Large intestine (tissue), 3 donors: Measurements from ENCODE around the gene KDM2B. TPM values are rescaled to one million over a fixed set of nuclear protein-coding genes. Genes with fewer than 3 reads are reported as not detected.

Experiments used
- DNase-seq, 2 donors: peaks; one replicate each; pipeline versions ENCODE4 v3.0.0 to v3.0.0-alpha.2; 2013
- H3K27ac ChIP-seq: one replicate; pipeline ENCODE4 v1.5.1; 2013; ENCODE audit warnings: low read length
- H3K27me3 ChIP-seq: 2 replicates; pipeline ENCODE4 v1.6.1; 2013; ENCODE audit warnings: low read length; ENCODE audit not compliant: control insufficient read depth, insufficient read depth
- H3K36me3 ChIP-seq: 2 replicates; pipeline ENCODE4 v1.6.1; 2013; ENCODE audit warnings: low read length; ENCODE audit not compliant: control insufficient read depth, insufficient read depth
- H3K4me1 ChIP-seq: one replicate; pipeline ENCODE4 v1.6.1; 2013; ENCODE audit warnings: low read length; ENCODE audit not compliant: control insufficient read depth, insufficient read depth
- H3K4me3 ChIP-seq: one replicate; pipeline ENCODE4 v1.5.1; 2013; ENCODE audit warnings: low read length
- H3K9me3 ChIP-seq: one replicate; pipeline ENCODE4 v1.6.1; 2013; ENCODE audit warnings: mild to moderate bottlenecking, low read depth, low read length, moderate library complexity; ENCODE audit not compliant: control insufficient read depth
- WGBS: methylation state at CpG from one replicate; pipeline ENCODE4 v1.1.5; 2013; ENCODE audit warnings: low lambda C conversion rate; ENCODE audit not compliant: insufficient coverage; 5-methylcytosine and 5-hydroxymethylcytosine counted together
- polyA plus RNA-seq: library from polyadenylated mRNA; unstranded; fragments of 120-200 nt; gene quantifications from one replicate; pipeline ENCODE4 v1.2.1, GENCODE V29; 2013

KDM2B gene
- polyA plus RNA-seq, 1 donor = 22.3 TPM

DNA sequence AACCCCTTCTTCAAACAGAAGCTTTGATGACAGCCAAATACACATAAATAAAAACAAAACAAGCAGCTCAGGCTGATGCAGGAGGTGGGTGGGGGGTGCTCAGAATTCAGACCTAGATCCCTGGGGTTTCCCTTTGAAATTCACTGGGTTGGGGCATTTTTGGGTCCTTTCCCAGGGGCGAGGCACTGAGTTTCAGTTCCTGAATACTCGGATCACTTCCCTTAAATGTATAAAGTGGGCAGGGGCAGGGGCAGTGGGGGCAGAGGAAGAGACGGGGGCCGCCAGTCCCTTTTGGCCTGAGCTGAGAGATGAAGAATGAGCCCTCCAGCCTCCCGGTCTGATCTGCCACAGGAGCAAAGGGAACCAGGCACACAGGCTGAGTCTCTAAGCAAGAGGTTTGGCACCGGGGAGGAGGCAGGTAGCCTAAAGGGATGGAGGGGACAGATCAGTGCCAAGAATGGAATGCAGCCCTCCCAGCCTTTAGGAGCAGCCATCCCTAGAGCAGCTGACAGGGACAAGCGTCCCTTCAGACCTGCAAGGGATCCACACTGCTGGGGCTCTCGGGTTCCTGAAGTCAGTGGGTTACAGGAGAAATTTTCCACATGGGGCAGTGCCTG is 20.3 kb downstream of the KDM2B start:
- Histone ChIP-seq H3K27me3 (no peaks in the 10 kb centered on the region), H3K36me3 (peaks cover 2% of the 10 kb centered on the region), H3K27ac (no peak overlapping the region), H3K9me3 (no peaks in the 10 kb centered on the region), H3K4me3 (no peak overlapping the region), H3K4me1 (no peaks in the 10 kb centered on the region)
- no peak for DNase-seq
- WGBS = no CpG with 5 or more reads among the region's 8 CpGs

DNA sequence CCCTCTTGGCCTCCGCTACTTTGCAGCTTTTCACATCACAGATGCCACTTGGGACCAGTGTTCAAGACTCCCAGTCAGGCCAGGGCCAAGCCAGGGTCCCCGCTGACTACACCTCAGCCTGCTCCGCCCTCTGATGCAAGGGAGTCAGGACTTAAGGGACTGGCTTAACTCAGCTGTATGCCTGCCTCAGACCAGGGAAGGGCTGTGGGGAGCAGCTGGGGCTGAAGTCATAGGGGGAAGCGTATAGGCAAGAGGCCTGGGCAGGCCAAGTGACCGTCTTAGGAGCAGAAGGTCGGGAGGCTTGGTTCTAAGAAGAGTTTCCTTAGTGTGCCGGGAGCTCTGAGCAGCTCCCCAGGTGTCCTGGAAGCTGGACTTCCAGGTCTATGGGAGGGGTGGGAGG is 21.9 kb downstream of the KDM2B start:
- no peak overlapping the region for H3K4me3 ChIP-seq
- H3K27ac ChIP-seq = no peak overlapping the region
- no peak for DNase-seq
- H3K4me1 ChIP-seq = no peaks in the 10 kb centered on the region
- H3K36me3 ChIP-seq = peaks cover 2% of the 10 kb centered on the region
- no CpG with 5 or more reads among the region's 7 CpGs for WGBS
- no peaks in the 10 kb centered on the region for H3K9me3 ChIP-seq
- no peaks in the 10 kb centered on the region for H3K27me3 ChIP-seq

DNA sequence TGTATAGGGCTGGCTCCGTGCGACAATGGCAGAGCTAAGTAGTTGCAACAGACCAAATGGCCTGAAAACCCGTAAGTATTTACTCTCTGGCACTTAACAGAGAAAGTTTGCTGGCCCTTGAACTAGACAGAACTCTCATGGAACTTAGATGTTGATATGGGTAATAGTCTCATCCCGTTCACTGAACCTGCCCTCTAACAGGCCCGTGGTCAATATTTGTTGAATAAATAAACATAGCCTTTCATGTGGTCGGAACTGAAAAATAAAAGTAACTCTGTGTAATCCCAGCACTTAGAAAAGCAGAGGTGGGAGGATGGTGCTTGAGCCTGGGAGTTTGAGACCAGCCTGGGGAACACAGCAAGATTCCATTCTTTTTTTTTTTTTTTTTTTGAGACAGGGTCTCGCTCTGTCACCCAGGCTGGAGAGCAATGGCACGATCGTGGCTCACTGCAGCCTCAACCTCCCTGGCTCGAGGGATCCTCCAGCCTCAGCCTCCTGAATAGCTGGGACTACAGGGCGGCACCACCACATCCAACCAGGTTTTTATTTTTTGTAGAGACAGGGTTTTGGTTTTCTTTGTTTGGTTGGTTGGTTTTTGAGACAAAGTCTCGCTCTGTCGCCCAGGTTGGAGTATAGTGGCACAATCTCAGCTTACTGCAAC is 29.7 kb downstream of the KDM2B start:
- Histone ChIP-seq H3K4me1 (no peaks in the 10 kb centered on the region), H3K27ac (no peak overlapping the region), H3K27me3 (no peaks in the 10 kb centered on the region), H3K36me3 (peaks cover 15% of the 10 kb centered on the region), H3K4me3 (no peak overlapping the region), H3K9me3 (no peaks in the 10 kb centered on the region)
- no CpG with 5 or more reads among the region's 13 CpGs for WGBS
- no peak for DNase-seq

DNA sequence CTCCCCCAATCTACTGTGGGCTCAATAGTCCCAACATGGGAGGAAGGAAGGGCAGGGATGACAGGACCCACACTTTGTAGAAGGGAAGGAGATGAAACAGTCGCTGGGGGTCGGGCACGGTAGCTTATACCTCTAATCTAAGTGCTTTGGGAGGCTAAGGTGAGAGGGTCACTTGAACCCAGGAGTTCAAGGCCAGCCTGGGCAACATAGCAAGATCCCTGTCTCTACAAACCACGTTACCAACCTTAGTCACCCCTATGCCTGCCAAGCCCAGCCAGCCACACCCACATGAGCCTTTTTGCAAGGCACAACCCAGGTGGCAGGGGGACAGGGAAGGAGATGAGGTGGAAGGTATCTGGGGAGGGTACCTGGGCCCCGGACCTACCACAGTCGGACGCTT is 31.7 kb downstream of the KDM2B start:
- H3K27me3 ChIP-seq = no peaks in the 10 kb centered on the region

DNA sequence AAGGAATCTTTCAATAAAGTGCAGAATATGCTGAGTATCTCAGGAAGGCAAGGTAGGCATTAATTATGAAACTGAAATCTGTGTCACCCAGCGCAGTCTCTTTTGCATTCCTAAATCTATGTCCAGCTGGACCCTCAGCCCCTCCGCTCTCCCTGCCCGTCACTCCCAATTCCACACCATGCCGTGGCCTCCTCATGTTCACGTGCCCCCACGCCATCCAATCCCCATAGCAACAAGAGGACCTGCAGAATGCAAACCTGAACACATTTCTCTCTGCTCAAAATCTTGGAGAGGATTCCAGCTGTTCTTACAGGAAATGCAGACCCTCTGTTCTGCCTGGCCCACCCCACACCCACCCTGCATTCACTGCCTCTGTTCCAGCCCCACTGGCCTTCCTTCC is 35.3 kb downstream of the KDM2B start:
- H3K9me3 ChIP-seq = no peaks in the 10 kb centered on the region
- no peaks in the 10 kb centered on the region for H3K27me3 ChIP-seq
- 100% methylated on average over 2 of the region's 6 CpGs for WGBS
- H3K36me3 ChIP-seq = peaks cover 11% of the 10 kb centered on the region
- DNase-seq = no peak
- no peak overlapping the region for H3K4me3 ChIP-seq
- no peak overlapping the region for H3K27ac ChIP-seq
- no peaks in the 10 kb centered on the region for H3K4me1 ChIP-seq

More for the DNA sequence above, 31.7 kb downstream of the KDM2B start:
- Histone ChIP-seq H3K36me3 (peaks cover 15% of the 10 kb centered on the region), H3K4me1 (no peaks in the 10 kb centered on the region), H3K27ac (no peak overlapping the region), H3K9me3 (no peaks in the 10 kb centered on the region), H3K4me3 (no peak overlapping the region)
- DNase-seq = no peak
- no CpG with 5 or more reads among the region's 7 CpGs for WGBS

DNA sequence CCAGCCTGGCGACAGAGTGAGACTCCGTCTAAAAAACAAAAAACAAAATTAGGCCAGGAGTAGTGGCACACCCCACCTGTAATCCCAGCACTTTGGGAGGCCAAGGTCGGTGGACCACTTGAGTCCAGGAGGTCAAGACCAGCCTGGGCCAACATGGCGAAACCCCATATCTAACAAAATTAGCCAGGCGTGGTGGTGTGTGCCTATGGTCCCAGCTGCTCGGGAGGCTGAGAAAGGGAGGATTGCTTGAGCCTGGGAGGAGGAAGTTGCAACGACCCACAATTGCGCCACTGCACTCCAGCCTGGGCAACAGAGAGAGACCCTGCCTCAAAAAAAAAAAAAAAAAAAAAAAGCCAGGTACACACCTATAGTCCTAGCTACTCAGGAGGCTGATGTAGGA is 37.0 kb downstream of the KDM2B start:
- Histone ChIP-seq H3K27ac (no peak overlapping the region), H3K4me1 (peaks cover 2% of the 10 kb centered on the region), H3K36me3 (peaks cover 7% of the 10 kb centered on the region), H3K27me3 (no peaks in the 10 kb centered on the region), H3K4me3 (no peak overlapping the region), H3K9me3 (no peaks in the 10 kb centered on the region)
- DNase-seq = no peak
- no CpG with 5 or more reads among the region's 8 CpGs for WGBS

DNA sequence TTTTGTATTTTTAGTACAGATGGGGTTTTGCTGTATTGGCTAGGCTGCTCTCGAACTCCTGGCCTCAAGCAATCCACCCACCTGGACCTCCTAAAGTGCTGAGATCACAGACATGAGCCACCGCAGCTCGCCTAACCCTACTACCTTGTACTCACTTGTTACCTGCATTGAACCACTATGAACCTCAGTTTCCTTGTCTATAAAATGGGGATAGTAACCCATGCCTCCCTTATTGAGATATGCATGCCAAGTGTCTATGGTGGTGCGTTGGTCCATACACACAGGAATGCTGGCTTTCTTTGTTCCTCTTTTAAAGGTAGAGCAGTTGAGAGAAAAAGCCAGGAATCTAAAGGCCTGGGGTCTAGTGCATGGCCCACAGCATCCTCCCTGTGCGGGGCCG is 40.9 kb downstream of the KDM2B start:
- peaks cover 24% of the 10 kb centered on the region for H3K4me1 ChIP-seq
- H3K36me3 ChIP-seq = no peaks in the 10 kb centered on the region
- no peaks in the 10 kb centered on the region for H3K9me3 ChIP-seq
- DNase-seq = no peak
- WGBS = no CpG with 5 or more reads among the region's 6 CpGs
- no peak overlapping the region for H3K27ac ChIP-seq
- no peak overlapping the region for H3K4me3 ChIP-seq
- no peaks in the 10 kb centered on the region for H3K27me3 ChIP-seq

DNA sequence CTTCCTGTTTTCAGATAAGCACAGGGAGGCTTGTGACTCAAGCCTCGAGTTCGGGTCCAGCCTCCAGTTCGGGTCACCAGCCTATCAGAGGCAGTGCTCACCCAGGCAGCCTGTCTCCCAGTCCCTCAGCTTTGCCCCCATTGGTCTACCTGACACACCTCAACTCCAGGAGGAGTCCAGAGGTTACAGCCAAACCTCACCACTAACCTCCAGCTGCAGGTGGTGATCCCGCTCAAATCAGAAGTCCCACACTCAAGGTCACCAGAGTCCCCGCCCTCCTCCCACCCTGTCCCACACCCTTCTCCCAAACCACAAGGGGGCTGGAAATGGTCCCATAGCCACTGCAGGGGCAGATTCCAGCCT is 42.1 kb downstream of the KDM2B start:
- H3K4me3 ChIP-seq = peak overlapping the region; percentile 34
- peak; percentile 47 to 75 for DNase-seq
- H3K4me1 ChIP-seq = peaks cover 24% of the 10 kb centered on the region
- peaks cover 3% of the 10 kb centered on the region for H3K36me3 ChIP-seq
- H3K27ac ChIP-seq = no peak overlapping the region
- no peaks in the 10 kb centered on the region for H3K9me3 ChIP-seq
- WGBS = no CpG with 5 or more reads among the region's 5 CpGs
- H3K27me3 ChIP-seq = no peaks in the 10 kb centered on the region

DNA sequence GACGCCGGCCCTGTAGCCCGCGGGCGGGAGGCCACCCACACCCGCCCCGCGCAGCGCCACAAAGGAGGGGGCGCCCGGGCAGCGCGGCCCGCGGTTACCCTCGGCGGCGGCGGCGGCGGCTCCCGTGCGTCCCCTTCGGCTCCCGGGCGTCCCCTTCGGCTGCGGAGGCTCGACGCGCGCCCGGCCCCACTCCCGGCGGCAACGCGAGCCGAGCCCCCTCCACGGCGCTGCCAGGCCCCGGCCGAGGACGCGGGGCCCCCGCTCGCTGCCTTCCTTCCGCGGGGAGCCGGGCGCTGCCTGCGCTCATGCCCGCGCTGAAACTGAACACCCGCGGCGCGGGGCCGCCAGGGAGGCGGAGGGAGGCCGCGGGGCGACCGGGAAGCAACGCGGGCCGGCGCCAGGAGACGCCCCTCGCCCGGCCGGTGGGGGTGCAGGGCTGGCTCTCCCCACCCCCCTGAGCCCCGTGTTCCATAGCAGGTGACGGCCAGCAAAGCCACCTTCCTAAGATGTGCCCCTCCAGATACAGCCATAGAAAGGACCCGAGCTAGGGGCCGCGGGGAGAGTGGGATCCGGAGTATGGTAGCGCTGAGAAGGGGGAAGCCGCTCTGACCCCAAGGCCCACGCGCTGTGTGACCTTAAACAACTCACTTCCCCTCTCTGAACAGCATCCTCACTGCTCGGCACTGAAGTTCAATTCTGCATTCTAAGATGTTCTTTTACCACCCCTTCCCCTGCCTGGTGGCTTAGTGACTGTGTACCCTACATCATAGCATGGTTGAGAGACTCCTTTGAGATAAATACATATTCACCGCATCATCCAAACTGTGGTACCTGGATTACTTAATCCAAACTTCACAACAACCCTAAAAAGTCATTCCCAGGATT is 42.8 kb downstream of the KDM2B start:
- H3K36me3 ChIP-seq = peaks cover 8% of the 10 kb centered on the region
- peaks cover 24% of the 10 kb centered on the region for H3K4me1 ChIP-seq

DNA sequence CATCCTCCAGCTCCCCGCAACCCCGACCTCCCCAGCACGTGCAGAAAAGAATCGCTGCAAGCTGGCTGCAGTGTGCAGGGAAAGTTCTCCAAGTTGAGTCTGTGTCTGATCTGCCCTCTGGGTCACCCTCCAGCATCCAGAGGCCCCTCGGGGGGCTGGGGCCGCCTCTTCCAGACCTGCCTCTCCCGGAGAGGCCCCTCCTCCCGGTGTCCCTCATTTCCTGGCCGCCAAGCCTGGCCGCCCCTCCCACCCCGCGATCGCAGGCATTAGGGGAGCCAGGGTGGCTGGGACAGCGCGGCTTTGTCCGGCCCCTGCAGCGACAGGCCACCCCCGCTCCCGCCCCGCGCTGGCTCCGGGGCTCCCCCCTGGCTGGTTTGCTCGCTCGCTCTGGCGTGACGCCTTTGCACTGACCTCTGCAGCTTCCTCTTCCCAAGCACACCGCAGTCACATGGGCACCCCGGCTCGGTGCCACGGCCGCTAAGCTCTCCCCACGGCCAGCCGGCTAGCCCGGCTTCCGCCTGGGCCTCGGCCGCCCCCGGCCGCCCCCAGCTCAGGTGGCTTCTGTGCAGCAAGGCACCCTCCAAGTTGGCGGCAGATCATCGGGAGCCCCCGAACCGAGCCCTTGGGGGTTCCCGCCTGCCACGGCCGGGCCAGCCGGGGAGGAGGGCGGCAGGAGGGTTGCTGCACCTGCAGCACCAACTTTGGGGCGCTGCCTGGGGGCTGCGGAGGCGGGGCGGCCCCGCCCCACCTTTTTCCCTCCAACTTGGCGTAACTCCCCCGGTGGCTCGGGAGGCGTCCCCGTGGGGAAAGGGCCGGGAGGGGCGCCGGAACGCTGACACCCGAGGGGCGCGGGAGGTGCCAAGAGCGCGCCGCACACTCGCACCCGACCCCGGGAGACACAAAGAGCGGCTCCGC is 43.7 kb downstream of the KDM2B start:
- peaks cover 24% of the 10 kb centered on the region for H3K4me1 ChIP-seq
- DNase-seq = peak; percentile 83 to 95

More for the DNA sequence above, 42.8 kb downstream of the KDM2B start:
- Histone ChIP-seq H3K4me3 (peak overlapping the region; percentile 42), H3K27ac (peak overlapping the region; percentile 94), H3K9me3 (no peaks in the 10 kb centered on the region), H3K27me3 (no peaks in the 10 kb centered on the region)
- WGBS = no CpG with 5 or more reads among the region's 83 CpGs
- peak in 1 of 2 donors; percentile 20 for DNase-seq

More for the DNA sequence above, 43.7 kb downstream of the KDM2B start:
- no peaks in the 10 kb centered on the region for H3K9me3 ChIP-seq
- peak overlapping the region; percentile 94 for H3K27ac ChIP-seq
- H3K36me3 ChIP-seq = peaks cover 15% of the 10 kb centered on the region
- WGBS = no CpG with 5 or more reads among the region's 73 CpGs
- no peaks in the 10 kb centered on the region for H3K27me3 ChIP-seq
- peak overlapping the region; percentile 42 for H3K4me3 ChIP-seq
